RWPE1 (cell line): ENCODE data around the gene ZXDC.

Experiments used
- CTCF ChIA-PET: fragments of 350-600 bp; sonication (Branson Sonifier 250); formaldehyde crosslinking; extraction: SDS; loops from one replicate; lab custom pipeline; 2021; lab: Yijun Ruan, JAX
- POLR2A ChIA-PET: fragments of 400-600 bp; formaldehyde crosslinking; extraction: SDS; loops from one replicate; lab custom pipeline; 2020; ENCODE audit warnings: antibody characterized with exemption; ENCODE audit not compliant: low non-redundant PET; lab: Yijun Ruan, JAX
- DNase-seq: peaks from one replicate; pipeline ENCODE4 v3.0.0; 2012; ENCODE audit warnings: low spot score
- H3K27ac ChIP-seq: fragments of 450-650 bp; 2 replicates; pipeline ENCODE4 v1.5.1; 2017
- TF ChIP-seq, protein P1 (sequence below): fragments of 450-650 bp; conservative IDR thresholded peaks from 2 replicates; pipeline ENCODE4 v1.5.1; 2017; ENCODE audit warnings: low read depth, mild to moderate bottlenecking

ZXDC gene

DNA sequence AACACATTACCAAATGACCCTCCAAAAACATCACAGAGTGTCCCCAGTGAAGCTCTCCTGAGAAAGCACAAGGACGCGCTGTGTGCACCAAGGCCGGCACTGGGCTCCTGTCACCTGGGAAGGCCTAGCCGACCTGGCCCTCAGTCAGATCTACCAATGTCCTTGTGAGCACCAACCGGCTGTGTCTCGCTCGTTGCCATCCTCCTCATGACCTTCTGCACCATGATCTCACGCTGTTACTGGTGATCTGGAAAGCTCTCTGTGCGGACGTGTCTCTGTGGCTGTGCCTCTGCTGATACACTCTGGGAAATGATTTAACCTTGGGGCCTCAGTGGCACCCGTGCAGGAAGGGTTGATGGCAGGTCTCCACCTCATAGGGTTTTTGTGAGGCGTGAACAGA lies 24.2 kb downstream of the ZXDC start:
- ChIA-PET POLR2A (interaction anchor here (0.6 kb wide), 1 partner anchor 457 kb away, joined by 3 read pairs; no protein-coding TSS in a partner anchor), CTCF (no interaction called here)
- H3K27ac ChIP-seq, result no peak overlapping the region
- DNase-seq, result no peak
- TF ChIP-seq, protein P1, sequence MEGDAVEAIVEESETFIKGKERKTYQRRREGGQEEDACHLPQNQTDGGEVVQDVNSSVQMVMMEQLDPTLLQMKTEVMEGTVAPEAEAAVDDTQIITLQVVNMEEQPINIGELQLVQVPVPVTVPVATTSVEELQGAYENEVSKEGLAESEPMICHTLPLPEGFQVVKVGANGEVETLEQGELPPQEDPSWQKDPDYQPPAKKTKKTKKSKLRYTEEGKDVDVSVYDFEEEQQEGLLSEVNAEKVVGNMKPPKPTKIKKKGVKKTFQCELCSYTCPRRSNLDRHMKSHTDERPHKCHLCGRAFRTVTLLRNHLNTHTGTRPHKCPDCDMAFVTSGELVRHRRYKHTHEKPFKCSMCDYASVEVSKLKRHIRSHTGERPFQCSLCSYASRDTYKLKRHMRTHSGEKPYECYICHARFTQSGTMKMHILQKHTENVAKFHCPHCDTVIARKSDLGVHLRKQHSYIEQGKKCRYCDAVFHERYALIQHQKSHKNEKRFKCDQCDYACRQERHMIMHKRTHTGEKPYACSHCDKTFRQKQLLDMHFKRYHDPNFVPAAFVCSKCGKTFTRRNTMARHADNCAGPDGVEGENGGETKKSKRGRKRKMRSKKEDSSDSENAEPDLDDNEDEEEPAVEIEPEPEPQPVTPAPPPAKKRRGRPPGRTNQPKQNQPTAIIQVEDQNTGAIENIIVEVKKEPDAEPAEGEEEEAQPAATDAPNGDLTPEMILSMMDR, result no peak

DNA sequence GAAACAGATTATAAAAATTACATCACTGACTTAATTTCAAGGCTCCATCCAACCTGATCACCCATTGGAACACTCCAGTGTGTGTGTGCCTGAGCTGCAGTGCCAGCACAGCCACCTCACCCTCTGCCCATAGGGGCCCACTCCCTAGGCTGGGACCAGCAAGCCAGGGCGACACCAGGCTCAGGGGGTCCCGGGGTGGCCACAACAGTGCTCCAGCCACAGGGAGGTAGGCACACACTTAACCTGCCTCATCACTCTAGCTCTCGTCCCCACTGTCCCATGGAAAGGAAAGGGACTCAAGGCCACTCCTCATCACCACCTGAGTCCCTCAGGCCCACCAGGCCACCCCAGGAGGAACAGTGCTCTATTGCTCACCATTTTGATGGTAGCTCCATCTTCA lies 24.9 kb downstream of the ZXDC start:
- no peak overlapping the region for H3K27ac ChIP-seq
- TF ChIP-seq, protein P1, result no peak
- no peak for DNase-seq
- POLR2A ChIA-PET, result no interaction called here
- CTCF ChIA-PET, result no interaction called here

DNA sequence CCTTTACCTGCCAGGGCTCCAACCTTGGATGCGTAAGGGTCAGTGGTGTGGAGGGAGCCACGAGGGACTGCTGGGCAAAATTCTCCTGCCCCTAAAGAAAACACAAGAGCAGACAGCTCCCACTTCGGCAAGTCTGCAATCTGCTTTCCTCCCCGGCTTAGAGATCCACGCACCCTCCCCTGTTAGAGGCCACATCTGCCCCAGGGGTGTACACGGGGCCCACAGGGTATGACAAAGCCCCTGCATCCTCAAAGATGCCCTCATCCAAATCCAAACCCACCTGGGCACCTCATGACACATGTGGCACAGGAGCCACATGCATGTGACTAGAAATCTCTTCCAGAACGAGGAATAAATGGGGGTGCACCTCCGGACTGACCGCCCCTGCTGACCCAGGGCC lies 25.5 kb downstream of the ZXDC start:
- no peak overlapping the region for H3K27ac ChIP-seq
- ChIA-PET CTCF (interaction anchor here (0.6 kb wide), 1 partner anchor 430 kb away, joined by 3 read pairs; no protein-coding TSS in a partner anchor), POLR2A (no interaction called here)
- DNase-seq, result no peak
- TF ChIP-seq, protein P1, result no peak

DNA sequence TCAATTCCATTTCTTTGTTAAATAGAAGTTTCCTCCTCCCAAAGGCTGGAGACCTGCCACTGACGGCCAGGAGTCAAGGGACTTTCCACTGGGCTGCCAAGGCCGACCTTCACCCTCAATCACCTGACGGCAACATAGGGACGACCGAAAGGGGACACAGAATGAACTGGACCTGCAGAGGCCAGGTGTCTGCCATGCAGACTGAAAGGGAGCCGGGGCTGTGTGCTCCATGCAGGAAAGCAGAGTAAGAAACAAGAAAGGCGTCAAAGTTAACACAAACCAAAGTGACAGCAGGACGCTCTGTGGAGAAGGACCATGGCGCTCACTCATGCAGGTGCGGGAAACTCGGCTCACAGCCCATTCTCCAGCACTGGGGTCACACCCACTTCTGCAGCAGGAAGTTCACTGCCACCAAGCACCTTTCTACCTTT lies 26.1 kb downstream of the ZXDC start:
- H3K27ac ChIP-seq, result no peak overlapping the region
- CTCF ChIA-PET, result interaction anchor here (0.6 kb wide), 1 partner anchor 429 kb away, joined by 3 read pairs; no protein-coding TSS in a partner anchor
- POLR2A ChIA-PET, result interaction anchor here (0.6 kb wide), 1 partner anchor 241 kb away, joined by 3 read pairs; no protein-coding TSS in a partner anchor
- DNase-seq, result no peak
- TF ChIP-seq, protein P1, result no peak

DNA sequence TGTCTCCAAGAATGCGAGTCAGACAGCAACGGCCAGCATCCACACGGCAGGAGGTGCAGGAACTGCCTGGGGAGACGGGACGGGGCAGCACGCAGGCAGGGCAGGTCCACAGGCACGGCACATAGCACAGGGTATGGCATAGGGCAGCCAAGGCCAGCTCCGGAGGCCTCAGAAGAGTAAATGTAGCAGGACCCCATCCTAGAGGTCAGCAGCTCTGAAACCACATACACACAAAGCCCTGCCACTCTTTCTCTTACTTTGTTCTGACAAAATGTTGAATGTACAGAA lies 26.9 kb downstream of the ZXDC start:
- TF ChIP-seq, protein P1, result no peak
- DNase-seq, result no peak
- CTCF ChIA-PET, result no interaction called here
- no peak overlapping the region for H3K27ac ChIP-seq
- POLR2A ChIA-PET, result no interaction called here

DNA sequence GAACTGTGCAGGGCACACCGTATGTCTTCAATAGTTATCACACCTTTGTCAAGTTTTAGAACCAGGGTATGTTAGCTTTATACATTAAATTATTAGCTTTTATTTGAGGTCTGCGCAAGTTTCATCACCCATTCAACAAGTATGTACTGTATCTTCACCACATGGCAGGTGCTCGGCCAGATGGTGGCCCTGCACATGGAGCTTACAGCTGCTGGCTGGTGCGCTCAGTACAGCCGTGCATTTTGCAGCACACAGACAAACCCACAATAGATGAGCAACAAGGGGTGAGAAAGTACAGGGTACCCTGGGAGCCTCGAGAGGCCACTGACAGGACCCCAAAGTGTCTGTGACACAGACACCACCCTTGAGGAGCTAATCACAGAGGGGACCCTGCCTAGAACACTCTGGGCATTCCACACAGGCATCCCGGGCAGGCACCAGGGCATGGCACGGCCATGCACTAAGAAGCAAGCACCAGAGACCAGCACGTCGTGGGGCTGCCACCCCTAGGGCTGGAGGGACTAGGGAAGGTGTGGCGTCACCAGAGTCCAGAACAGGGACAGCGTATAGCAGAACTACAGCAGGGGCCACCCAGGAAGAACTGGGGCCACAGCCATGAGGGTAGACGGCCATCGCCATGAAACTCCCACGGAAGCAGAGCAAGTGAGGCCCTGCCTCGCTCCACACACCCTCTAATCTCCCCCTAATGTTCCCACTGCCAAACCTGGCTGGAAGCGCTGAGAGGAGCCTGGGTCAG lies 27.4 kb downstream of the ZXDC start:
- no peak overlapping the region for H3K27ac ChIP-seq
- ChIA-PET CTCF (no interaction called here), POLR2A (no interaction called here)
- TF ChIP-seq, protein P1, result no peak
- DNase-seq, result no peak
